ENCODE results near the gene TMEM254. TPM values are rescaled to one million over a fixed set of nuclear protein-coding genes. Genes with fewer than 3 reads are reported as not detected.

TMEM254 gene
- total and polyA plus RNA-seq, 8 donors: 6.3 to 13.5 (median 8.7) TPM

- Histone ChIP-seq H3K27me3 (no peaks in the 10 kb centered on the region), H3K36me3 (no peaks in the 10 kb centered on the region), H3K9me3 (no peaks in the 10 kb centered on the region), H3K4me3 (no peak overlapping the region), H3K4me1 (peaks cover 0 to 9% (median 5%) of the 10 kb centered on the region in 3 donors), H3K27ac (no peak overlapping the region)
- no peak for DNase-seq
- TF ChIP-seq, protein P1, sequence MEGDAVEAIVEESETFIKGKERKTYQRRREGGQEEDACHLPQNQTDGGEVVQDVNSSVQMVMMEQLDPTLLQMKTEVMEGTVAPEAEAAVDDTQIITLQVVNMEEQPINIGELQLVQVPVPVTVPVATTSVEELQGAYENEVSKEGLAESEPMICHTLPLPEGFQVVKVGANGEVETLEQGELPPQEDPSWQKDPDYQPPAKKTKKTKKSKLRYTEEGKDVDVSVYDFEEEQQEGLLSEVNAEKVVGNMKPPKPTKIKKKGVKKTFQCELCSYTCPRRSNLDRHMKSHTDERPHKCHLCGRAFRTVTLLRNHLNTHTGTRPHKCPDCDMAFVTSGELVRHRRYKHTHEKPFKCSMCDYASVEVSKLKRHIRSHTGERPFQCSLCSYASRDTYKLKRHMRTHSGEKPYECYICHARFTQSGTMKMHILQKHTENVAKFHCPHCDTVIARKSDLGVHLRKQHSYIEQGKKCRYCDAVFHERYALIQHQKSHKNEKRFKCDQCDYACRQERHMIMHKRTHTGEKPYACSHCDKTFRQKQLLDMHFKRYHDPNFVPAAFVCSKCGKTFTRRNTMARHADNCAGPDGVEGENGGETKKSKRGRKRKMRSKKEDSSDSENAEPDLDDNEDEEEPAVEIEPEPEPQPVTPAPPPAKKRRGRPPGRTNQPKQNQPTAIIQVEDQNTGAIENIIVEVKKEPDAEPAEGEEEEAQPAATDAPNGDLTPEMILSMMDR (IDR thresholded peaks at IDR 0.05): no peak
- WGBS, 2 donors: 19 to 31% methylated on average over 19 of the region's 19 CpGs
- intact Hi-C loops (cut with DNase I): loop anchor here in 1 of 3 donors (5.0 kb wide), 1 partner anchor 80 kb away; no protein-coding TSS in a partner anchor
- ATAC-seq: no peak
- FAIRE-seq: no peak
Observed at GRCh38 chr10:80141696-80142460, 63.4 kb downstream of the TMEM254 start.

Other genes starting within 250 kb of the TMEM254 start
- 1 to 10 TPM; 1.5 to 3.2 (median 2.1) TPM for gene SFTPD, start 129.6 kb upstream of the TMEM254 start, total RNA-seq
- gene SFTPD, start 129.6 kb upstream of the TMEM254 start, polyA plus RNA-seq: 1 to 10 TPM; 1.7 to 5.9 TPM
- 1 to 10 TPM in 4 of 6 donors, under 1 TPM in 2; 0.63 to 6.7 (median 2.8) TPM for gene PLAC9, start 54.1 kb downstream of the TMEM254 start, total RNA-seq
- gene PLAC9, start 54.1 kb downstream of the TMEM254 start, polyA plus RNA-seq: 10 to 100 TPM in 1 of 2 donors, 1 to 10 TPM in 1; 7.6 to 14.6 TPM
- 100 to 1,000 TPM in 2 of 6 donors, 10 to 100 TPM in 4; 74.0 to 140 (median 91.8) TPM for gene ANXA11, start 126.9 kb downstream of the TMEM254 start, total RNA-seq
- gene ANXA11, start 126.9 kb downstream of the TMEM254 start, polyA plus RNA-seq: 100 to 1,000 TPM; 128 to 193 TPM
- gene MAT1A, start 211.0 kb downstream of the TMEM254 start, total RNA-seq: 10 to 100 TPM in 3 of 6 donors, 1 to 10 TPM in 3; 7.0 to 15.6 (median 10.0) TPM
- 1 to 10 TPM; 4.7 to 8.2 TPM for gene MAT1A, start 211.0 kb downstream of the TMEM254 start, polyA plus RNA-seq

All from pancreas (tissue), 10 donors.